GM19239 (cell line): Measurements from ENCODE around the gene CENPA.
"Not testable (repeated sequence)": the region's sequence is repeated elsewhere in the genome, so short reads cannot be mapped to it uniquely, and the experiment has no call there.

Source experiments
- DNase-seq: peaks from one replicate; pipeline ENCODE4 v3.0.0; 2011; ENCODE audit warnings: low spot score; ENCODE audit not compliant: insufficient read length
- FAIRE-seq: peaks from 2 replicates; lab custom pipeline; 2011; peaks lifted over from hg19 to GRCh38; lab: Jason Lieb, UNC

CENPA gene

DNA sequence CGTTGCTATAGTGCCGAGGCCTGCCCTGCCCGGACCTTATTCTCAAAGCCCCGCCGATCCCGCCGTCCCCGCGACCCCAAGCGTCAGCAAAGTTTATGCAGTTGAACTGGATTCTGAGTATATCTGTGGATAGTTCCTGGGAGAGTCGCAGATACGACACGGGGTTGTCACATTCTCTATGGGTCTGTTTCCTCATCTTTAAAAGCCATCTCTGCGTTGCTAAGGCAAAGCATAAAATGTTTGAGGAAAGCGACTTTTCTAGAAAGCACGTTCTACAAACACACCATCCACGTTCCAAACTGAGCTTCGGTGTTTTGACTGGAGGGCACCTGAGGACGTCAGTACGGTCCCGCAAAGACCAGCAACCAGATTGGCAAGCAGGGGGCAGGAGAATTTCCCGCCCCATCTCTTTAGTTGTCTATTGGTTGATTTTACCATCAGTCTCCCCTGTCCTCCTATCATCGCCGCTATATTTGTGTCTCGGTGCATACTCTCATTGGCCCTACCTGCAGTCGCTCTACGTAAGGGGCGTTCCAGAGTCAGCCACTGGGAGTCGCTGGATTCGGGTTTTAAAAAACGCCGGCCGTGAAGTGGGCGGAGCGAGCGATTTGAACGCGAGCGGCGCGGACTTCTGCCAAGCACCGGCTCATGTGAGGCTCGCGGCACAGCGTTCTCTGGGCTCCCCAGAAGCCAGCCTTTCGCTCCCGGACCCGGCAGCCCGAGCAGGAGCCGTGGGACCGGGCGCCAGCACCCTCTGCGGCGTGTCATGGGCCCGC lies at the start of gene CENPA:
Gene CENPA (plus strand): TSS at position 626 of the 776 bp plus-strand sequence. CDS start 141 bp downstream, at position 767.
- FAIRE-seq (peak; percentile 99), DNase-seq (peak; percentile 97)

GRCh38 chr2:26737221-26737620 lies 48.6 kb upstream of the CENPA start:
- no peak for DNase-seq
- FAIRE-seq: no peak

DNA sequence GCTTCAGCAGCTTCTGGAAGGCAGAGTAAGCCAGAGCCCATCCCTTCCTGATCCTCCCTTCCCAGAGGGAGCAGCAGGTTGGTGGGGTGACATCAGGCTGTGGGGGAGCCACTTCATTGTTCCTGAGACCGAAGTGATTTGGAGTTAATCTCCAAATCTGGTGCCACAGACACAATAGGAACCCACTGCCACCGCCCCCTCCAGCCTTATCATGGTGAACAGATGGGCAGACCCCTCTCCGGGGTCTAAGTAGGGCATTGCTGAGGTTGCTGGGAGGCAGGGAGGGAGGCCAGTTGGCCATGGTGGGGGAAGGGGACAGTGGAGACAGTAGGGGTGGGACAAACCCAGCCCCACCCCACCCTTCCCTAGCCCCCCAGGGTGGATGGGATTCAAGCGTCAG lies 47.4 kb upstream of the CENPA start:
- DNase-seq: no peak
- FAIRE-seq: no peak

DNA sequence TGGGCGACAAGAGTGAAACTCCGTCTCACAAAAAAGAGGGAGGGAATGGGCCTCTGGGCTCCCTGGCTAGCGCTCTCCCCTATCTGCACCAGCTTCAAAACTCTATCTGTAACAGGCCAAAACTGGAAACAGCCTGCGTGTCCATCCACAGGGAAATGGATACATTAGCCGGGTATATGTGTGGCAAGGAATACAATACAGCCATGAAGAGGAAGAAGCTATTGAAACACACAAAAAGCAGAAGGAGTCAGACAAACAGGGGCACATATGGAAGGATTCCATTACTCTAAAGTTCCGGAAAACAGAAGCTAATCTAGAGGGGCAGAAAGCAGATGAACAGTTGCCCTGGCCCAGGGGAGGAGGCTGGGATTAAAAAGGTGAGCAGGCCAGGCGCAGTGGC lies 46.3 kb upstream of the CENPA start:
- FAIRE-seq (no peak), DNase-seq (no peak)

- FAIRE-seq: no peak
Observed at GRCh38 chr2:26740346-26740745, 45.5 kb upstream of the CENPA start.

DNA sequence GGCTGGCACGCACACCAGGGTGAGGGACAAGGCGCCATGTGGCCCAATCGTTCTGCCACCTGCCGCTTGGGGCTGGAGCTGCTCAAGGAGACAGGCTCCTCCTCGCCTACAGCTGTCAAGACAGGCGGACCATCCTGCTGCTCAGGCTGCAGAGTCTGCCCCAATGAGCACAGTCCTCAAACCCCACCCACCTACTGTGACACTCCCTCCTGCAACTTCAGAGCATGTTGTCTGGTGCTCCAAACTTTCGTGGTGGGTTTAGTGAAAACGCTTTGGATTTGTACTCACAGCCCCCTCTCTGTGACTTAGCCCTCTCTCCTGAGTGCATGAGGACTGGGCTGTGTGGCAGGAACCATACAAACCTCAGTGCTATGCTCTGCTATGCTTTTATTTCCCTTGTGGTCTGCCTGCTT lies 45.0 kb upstream of the CENPA start:
- no peak for FAIRE-seq

More at GRCh38 chr2:26740346-26740745, 45.5 kb upstream of the CENPA start:
- no peak for DNase-seq

DNA sequence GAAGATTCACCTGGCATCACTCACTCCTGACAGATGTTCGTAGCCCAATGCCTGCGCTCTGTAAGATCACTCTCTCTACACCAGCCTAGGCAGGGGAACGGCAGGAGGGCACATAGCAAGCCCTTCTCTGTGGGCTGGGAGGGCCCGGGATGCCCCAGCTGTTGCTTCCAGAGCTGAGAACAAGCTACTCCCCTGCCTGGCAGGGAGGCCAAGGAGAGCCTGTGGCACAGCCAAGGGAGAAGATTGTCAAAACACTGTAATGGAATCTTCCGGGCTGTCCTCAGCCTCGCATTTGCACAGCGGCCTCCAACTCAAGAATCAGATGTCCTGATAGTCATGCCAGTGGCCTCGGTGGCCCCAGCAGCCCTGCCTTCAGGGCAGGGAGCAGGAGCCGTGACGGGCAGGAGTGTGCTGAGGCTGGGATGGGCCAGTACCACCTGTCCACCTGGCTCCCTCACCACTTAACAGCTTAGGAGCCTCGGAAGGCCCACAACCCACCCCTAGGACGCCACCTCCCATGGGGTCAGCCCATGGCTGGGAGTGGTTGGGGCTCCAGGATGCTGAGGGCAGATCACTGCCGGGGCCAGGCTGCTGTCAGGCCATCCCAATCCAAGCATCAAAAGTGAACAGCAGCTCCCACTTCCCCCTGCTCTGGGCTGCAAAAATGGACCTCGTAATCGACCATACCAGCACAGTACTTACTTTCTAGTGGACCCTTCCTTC lies 43.6 kb upstream of the CENPA start:
- no peak for FAIRE-seq
- DNase-seq: no peak

More for the DNA sequence above, 45.0 kb upstream of the CENPA start:
- no peak for DNase-seq

GRCh38 chr2:26743852-26744251 lies 42.0 kb upstream of the CENPA start:
- DNase-seq: no peak
- FAIRE-seq: no peak

GRCh38 chr2:26744953-26745352 lies 40.9 kb upstream of the CENPA start:
- DNase-seq (no peak), FAIRE-seq (no peak)

DNA sequence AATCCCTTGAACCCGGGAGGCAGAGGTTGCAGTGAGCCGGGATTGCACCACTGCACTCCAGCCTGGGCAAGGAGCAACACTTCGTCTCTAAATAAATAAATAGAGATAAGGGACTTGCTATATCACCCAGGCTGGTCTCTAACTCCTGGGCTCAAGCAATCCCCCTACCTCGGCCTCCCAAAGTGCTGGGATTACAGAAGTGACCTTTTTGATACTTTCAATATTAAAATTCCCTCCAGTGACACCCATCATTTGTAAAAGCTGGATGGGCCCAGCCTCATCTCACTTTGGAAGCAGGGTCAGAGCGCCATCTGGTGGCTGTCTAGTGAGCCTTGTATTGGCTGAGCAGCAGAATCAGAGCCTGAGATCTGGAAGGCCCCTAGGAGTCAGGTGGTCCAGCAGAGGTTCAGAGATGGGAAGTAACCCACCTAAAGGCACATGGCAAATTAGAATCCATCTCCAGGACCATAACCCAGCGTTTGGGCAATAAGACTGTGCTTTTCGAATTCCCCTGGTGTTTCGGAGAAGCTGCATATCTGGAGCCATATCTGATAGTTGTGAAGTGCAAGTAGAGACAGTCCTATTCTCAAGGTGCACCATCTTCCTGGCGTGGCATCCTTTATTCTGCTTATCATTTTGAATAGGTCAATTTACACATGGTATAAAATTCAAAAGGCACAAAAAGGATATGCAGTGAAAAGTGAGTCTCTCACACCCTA lies 40.1 kb upstream of the CENPA start:
- DNase-seq (peak; percentile 74), FAIRE-seq (peak; percentile 79)

- no peak for FAIRE-seq
- DNase-seq: no peak
Observed at GRCh38 chr2:26746934-26747333, 38.9 kb upstream of the CENPA start.

DNA sequence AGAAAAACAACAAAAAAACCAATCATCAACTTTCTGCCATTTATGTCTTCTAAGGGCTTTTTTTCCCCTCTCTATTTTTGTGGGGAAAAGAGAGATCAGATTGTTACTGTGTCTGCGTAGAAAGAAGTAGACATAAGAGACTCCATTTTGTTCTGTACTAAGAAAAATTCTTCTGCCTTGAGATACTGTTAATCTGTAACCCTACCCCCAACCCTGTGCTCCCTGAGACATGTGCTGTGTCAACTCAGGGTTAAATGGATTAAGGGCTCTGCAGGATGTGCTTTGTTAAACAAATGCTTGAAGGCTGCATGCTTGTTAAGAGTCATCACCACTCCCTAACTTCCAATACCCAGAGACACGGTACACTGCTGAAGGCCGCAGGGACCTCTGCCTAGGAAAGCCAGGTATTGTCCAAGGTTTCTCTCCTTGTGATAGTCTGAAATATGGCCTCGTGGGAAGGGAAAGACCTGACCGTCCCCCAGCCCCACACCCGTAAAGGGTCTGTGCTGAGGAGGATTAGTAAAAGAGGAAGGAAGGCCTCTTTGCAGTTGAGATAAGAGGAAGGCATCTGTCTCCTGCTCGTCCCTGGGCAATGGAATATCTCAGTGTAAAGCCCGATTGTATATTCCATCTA lies 36.0 kb upstream of the CENPA start:
- not testable (repeated sequence) for DNase-seq, FAIRE-seq

- not testable (repeated sequence) for FAIRE-seq, DNase-seq
Observed at GRCh38 chr2:26750467-26750866, 35.4 kb upstream of the CENPA start.

GRCh38 chr2:26752656-26753055 lies 33.2 kb upstream of the CENPA start:
- FAIRE-seq: no peak

DNA sequence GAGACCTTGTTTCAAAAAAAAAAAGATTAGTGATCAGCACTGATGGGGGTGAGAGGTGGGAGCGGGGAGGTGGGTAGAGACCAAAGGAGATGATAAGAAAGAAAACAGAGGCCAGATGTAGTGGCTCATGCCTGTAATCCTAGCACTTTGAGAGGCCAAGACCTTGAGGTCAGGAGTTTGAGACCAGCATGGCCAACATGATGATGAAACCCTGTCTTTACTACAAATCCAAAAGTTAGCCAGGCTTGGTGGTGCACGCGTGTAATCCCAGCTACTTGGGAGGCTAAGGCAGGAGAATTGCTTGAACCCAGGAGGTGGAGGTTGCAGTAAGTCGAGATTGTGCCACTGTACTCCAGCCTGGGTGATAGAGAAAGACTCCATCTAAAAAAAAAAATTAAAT lies 31.3 kb upstream of the CENPA start:
- no peak for FAIRE-seq

More at GRCh38 chr2:26752656-26753055, 33.2 kb upstream of the CENPA start:
- DNase-seq: no peak

DNA sequence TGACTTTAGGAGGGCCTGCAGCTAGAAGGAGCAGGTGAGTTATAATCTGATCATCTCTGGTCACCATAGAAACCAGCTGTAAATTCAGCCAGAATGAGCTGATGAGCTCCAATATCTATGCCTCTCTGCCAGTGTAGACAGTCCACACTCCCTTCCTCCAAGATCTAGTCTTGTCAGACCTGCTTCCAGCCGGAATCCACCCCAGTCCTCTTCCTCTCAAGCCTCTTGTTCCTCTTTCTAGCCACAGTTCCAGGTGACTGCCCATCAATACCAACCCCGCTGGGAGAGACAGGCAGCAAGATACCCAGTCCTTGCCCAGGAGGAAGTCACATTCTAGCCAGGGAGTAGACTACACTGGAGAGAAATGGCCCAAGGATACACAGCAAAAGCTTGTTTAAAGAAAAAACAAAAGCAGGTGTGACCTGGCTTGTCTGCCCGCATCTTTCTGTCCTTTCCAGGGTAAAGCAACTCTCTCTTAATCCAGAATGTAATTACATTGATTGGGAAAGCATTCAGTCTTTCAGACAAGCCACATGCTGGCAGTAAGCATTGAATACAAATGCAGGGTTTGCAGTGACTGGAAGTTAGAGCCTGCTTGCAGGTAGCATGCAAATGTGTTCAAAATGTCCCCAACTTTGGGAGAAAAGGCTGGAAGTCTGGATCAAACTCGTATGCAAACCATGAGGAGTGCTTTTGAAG lies 30.7 kb upstream of the CENPA start:
- FAIRE-seq: no peak
- no peak for DNase-seq

More for the DNA sequence above, 31.3 kb upstream of the CENPA start:
- no peak for DNase-seq

DNA sequence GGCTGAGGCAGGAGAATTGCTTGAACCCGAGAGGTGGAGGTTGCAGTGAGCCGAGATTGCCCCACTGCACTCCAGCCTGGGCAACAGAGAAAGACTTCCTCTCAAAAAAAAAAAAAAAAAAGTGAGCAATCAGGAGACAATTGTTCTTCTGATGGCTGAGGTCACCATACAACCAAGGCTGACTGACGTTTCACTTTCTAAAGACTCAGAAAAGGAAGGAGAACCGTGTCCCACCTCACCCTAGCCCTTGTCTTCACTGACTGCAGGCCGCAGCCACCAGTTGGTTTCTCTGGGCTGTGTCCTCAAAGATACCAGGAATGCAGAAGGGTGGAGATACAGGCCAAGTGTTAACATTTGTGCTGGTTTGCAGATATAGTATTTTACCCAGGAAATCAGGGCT lies 29.5 kb upstream of the CENPA start:
- FAIRE-seq: no peak
- DNase-seq: no peak

DNA sequence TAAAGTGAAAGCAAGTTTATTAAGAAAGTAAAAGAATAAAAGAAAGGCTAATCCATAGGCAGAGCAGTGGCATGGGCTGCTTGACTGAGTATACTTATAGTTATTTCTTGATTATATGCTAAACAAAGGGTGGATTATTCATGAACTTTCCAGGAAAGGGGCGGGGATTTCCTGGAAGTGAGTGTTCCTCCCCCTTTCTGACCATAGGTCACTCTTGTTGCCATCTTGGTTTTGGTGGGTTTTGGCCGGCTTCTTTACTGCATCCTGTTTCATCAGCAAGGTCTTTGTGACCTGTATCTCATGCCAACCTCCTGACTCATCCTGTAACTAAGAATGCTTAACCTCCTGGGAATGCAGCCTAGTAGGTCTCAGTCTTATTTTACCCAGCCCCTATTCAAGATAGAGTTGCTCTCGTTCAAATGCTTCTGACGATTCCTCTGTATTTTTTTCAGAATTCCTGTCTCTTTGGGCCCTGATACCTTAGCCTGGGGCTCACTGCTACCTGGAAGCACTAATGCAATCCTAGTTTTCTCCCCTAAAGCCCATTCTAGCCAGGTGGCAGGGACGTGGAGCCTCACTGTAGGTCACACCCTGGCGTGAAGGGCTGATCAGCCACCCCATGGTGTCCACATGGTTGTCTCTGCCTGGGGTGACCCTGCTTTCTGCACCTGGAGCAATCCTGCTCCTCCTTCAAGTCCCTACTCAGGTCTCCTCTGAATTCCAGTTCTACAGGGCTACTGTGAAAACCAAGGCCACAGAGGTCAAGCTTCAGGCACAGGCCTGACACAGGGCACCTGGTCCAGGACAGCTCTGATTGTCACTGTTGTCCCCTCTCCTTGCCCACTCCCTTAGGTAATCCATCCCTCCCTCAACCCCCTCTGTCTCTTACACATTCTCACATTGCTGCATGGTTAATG lies 27.7 kb upstream of the CENPA start:
- FAIRE-seq (peak; percentile 75), DNase-seq (no peak)
